NCI-H2107 treated with DMSO at 0.1 percent for 48 hours (cell line): ENCODE measurements around the gene FKBP5.
"Not testable (repeated sequence)": the region's sequence is repeated elsewhere in the genome, so short reads cannot be mapped to it uniquely, and the experiment has no call there.

ENCODE experiments used
- DNase-seq: peaks from one replicate; lab custom pipeline; 2025; ENCODE audit not compliant: unreplicated experiment; lab: John Stamatoyannopoulos, UW

Gene FKBP5

GRCh38 chr6:35724059-35724458 is 35.3 kb upstream of the FKBP5 start:
- no peak for DNase-seq

GRCh38 chr6:35723587-35723986 is 34.9 kb upstream of the FKBP5 start:
- no peak for DNase-seq

- no peak for DNase-seq
Observed at GRCh38 chr6:35722121-35722761, 33.5 kb upstream of the FKBP5 start.

- DNase-seq = no peak
Observed at GRCh38 chr6:35719830-35720733, 31.4 kb upstream of the FKBP5 start.

- DNase-seq = no peak
Observed at GRCh38 chr6:35719404-35719829, 30.7 kb upstream of the FKBP5 start.

- DNase-seq = no peak
Observed at GRCh38 chr6:35718911-35719381, 30.2 kb upstream of the FKBP5 start.

- DNase-seq = no peak
Observed at GRCh38 chr6:35718375-35718736, 29.6 kb upstream of the FKBP5 start.

GRCh38 chr6:35717449-35718374 is 29.0 kb upstream of the FKBP5 start:
- DNase-seq = no peak

- DNase-seq = no peak
Observed at GRCh38 chr6:35716798-35717197, 28.1 kb upstream of the FKBP5 start.

- DNase-seq = no peak
Observed at GRCh38 chr6:35713006-35713767, 24.5 kb upstream of the FKBP5 start.

- DNase-seq = no peak
Observed at GRCh38 chr6:35711731-35712130, 23.0 kb upstream of the FKBP5 start.

GRCh38 chr6:35710241-35710847 is 21.6 kb upstream of the FKBP5 start:
- DNase-seq = no peak

GRCh38 chr6:35708585-35708984 is 19.9 kb upstream of the FKBP5 start:
- DNase-seq = no peak

- no peak for DNase-seq
Observed at GRCh38 chr6:35707714-35708407, 19.1 kb upstream of the FKBP5 start.

- DNase-seq = no peak
Observed at GRCh38 chr6:35706468-35706867, 17.8 kb upstream of the FKBP5 start.

GRCh38 chr6:35703554-35703953 is 14.8 kb upstream of the FKBP5 start:
- no peak for DNase-seq

- no peak for DNase-seq
Observed at GRCh38 chr6:35698858-35699257, 10.1 kb upstream of the FKBP5 start.

GRCh38 chr6:35698430-35698829 is 9.7 kb upstream of the FKBP5 start:
- DNase-seq = not testable (repeated sequence)

GRCh38 chr6:35694462-35694861 is 5.7 kb upstream of the FKBP5 start:
- DNase-seq = no peak
